Lower leg skin (tissue), 4 donors: ENCODE results near the gene LYSMD3. TPM values are rescaled to one million over a fixed set of nuclear protein-coding genes. Genes with fewer than 3 reads are reported as not detected.

Experiments used
- DNase-seq, 2 donors: peaks; one replicate each; pipeline ENCODE4 v3.0.0-alpha.2; 2019; ENCODE audit warnings: low spot score in 2 of 2
- H3K4me3 ChIP-seq: fragments of 200-600 bp; sonication (generic); 2 replicates; pipeline ENCODE4 v1.5.1; 2017; ENCODE audit warnings: mild to moderate bottlenecking, low read depth; ENCODE audit not compliant: poor library complexity, severe bottlenecking
- POLR2A ChIP-seq, 2 donors: fragments of 450-650 bp; IDR thresholded peaks; one replicate each; pipeline ENCODE4 v1.6.1; 2016 to 2017; ENCODE audit warnings: antibody characterized with exemption in 2 of 2, mild to moderate bottlenecking in 1 of 2, moderate library complexity in 1 of 2
- WGBS, 2 donors: methylation state at CpG; one replicate each; pipeline ENCODE4 v1.1.5; 2018; 5-methylcytosine and 5-hydroxymethylcytosine counted together
- intact Hi-C: fragments of 100-400 bp; cut with DNase I; formaldehyde crosslinking; loops from one replicate; pipeline ENCODE4 v1.15.0; 2023; ENCODE audit warnings: low total_unique reads
- total RNA-seq, 4 donors: library from RNA; depleted of rRNA; stranded (reverse); fragments of >200 nt; gene quantifications; one replicate each; pipeline ENCODE4 v1.1.0, GENCODE V29; 2016
- TF ChIP-seq, protein P1 (sequence below), 3 donors: fragments of 450-650 bp; IDR thresholded peaks; one replicate each; pipeline ENCODE4 v1.5.1; 2016; ENCODE audit warnings: antibody characterized with exemption in 3 of 3, mild to moderate bottlenecking in 3 of 3, moderate library complexity in 2 of 3

Gene LYSMD3
- total RNA-seq, 4 donors from 2014 or later, result 5.4 to 10.1 (median 7.4) TPM

DNA sequence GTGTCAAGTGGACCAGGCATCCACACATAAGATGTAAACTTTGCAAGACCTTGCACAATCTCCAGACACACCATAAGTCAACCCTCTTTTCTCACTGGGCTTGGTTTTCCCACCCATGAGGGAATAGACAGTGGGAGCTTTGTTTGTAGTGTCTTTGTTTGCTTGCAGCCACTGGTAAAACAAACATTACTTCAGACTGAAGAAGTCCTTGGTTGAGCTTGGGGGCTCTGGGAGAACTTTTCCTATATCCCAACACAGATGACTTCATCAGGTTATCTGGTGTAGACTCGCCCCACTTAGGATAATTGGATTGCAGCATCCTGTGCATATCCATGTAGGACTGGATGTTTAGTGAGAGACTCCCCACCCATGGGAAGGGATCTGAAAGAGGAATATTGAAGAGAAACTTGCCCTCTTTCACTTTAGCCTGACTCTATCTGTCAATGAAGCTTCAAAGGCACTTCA, 17.7 kb upstream of the LYSMD3 start:
- no peak for DNase-seq
- intact Hi-C loops, result no loop called here
- WGBS, 2 donors, result 67 to 74% methylated on average over 1 of the region's 1 CpG
- no peak overlapping the region for H3K4me3 ChIP-seq
- TF ChIP-seq, protein P1, sequence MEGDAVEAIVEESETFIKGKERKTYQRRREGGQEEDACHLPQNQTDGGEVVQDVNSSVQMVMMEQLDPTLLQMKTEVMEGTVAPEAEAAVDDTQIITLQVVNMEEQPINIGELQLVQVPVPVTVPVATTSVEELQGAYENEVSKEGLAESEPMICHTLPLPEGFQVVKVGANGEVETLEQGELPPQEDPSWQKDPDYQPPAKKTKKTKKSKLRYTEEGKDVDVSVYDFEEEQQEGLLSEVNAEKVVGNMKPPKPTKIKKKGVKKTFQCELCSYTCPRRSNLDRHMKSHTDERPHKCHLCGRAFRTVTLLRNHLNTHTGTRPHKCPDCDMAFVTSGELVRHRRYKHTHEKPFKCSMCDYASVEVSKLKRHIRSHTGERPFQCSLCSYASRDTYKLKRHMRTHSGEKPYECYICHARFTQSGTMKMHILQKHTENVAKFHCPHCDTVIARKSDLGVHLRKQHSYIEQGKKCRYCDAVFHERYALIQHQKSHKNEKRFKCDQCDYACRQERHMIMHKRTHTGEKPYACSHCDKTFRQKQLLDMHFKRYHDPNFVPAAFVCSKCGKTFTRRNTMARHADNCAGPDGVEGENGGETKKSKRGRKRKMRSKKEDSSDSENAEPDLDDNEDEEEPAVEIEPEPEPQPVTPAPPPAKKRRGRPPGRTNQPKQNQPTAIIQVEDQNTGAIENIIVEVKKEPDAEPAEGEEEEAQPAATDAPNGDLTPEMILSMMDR (IDR thresholded peaks at IDR 0.05), result no peak
- no peak for TF ChIP-seq POLR2A (IDR thresholded peaks at IDR 0.05)

DNA sequence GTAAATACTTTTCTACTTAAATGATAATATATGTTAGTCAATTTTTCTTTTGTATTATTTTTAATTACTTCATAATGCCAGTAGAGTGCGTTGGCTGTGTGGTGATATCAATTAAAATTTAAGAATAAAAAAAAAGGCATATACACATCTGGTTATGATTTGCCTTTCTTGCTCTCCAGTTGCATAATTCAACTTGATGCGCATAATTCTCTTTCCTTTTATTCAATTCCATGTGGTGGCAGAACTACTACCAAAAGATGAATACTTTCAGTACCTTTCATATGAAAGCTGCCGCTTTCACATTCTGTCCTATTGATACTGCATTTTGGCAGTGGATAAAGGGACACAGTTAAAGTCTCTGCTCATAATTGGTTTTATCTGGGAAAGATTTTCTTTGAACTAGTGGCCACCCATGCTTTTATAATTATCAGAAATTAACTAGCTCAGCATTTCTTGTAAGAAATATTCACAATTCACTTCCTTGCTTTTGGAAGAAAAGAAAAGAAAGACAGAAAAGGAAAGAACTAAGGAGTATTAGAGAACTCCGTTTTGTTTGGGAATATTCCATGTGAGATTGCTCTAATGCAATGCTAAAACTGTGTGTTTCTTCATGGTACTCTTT, 16.9 kb upstream of the LYSMD3 start:
- 49 to 60% methylated on average over 4 of the region's 4 CpGs for WGBS, 2 donors
- H3K4me3 ChIP-seq, result no peak overlapping the region
- no peak for TF ChIP-seq POLR2A (IDR thresholded peaks at IDR 0.05)
- intact Hi-C loops, result no loop called here
- no peak for DNase-seq

DNA sequence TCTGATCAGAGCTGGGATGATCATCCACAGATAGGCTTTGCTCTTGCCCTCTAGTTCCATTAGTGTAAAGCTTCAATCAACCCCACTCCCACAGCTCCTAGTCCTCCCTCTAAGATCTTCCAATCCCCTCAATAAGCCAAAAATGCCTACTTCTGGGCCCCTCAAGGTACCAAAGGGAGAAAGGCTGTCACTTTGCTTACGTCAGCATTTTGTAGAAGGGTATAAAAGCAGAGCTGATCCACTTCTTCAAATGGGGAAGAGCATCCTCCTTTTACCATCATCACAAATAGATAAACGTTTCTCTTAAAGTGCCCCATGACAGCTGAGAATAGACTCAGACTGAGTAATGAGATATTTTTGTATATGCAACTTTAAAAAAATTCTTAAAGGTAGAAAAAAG, 16.1 kb upstream of the LYSMD3 start:
- 74 to 84% methylated on average over 2 of the region's 2 CpGs for WGBS, 2 donors
- TF ChIP-seq, protein P1 (IDR thresholded peaks at IDR 0.05), result no peak
- no peak for TF ChIP-seq POLR2A (IDR thresholded peaks at IDR 0.05)
- DNase-seq, result no peak
- intact Hi-C loops, result no loop called here
- no peak overlapping the region for H3K4me3 ChIP-seq

DNA sequence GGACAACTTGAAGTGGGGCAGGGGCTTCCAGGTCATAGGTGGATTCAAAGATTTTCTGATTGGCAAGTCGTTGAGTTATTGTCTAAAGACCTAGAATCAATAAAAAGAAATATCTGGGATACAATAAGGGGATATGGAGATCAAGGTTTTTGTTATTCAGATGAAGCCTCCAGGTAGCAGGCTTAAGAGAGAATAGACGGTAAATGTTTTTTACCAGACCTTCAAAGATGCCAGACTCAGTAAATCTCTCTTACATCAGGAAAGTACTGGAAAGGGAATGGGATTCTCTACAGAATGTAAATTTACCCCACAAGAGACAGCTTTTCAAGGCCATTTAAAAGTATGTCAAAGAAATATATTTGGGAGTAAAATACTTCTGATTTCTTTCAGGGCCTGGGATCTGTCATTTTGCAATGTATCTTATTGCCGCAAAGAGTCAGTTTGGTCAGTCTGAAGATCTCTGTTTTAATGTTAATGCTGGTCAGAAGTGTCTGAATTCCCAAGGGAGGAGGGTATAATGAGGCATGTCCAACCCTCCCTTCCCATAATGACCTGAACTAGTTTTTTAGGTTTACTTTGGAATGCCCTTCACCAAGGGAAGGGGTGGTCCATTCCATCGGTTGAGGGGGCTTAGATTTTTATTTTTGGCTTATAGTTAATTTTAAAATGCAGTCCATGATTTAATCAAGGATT, 13.6 kb upstream of the LYSMD3 start:
- TF ChIP-seq POLR2A (IDR thresholded peaks at IDR 0.05), result no peak
- TF ChIP-seq, protein P1 (IDR thresholded peaks at IDR 0.05), result no peak
- WGBS, 2 donors, result 75 to 80% methylated on average over 4 of the region's 4 CpGs
- intact Hi-C loops, result no loop called here
- no peak overlapping the region for H3K4me3 ChIP-seq
- DNase-seq, result no peak

DNA sequence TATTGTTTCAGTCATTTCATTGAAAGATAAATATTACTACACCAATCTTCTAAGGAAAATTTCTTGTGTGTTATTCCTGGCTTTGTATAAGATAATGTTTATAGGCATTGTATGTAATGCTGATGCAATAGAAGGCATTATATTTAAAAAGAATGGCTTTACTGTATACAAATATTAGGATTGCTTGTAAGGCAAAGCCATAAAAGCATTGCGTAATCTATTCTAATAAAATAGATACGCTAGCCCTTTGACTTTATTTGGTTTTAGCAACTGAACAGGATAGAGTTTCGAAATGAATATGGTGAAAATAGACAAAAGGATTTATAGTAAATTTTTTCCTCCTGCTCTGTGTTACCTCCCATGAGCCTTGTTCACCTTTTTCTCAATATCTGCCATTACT, 5.5 kb upstream of the LYSMD3 start:
- 84 to 86% methylated on average over 3 of the region's 3 CpGs for WGBS, 2 donors

DNA sequence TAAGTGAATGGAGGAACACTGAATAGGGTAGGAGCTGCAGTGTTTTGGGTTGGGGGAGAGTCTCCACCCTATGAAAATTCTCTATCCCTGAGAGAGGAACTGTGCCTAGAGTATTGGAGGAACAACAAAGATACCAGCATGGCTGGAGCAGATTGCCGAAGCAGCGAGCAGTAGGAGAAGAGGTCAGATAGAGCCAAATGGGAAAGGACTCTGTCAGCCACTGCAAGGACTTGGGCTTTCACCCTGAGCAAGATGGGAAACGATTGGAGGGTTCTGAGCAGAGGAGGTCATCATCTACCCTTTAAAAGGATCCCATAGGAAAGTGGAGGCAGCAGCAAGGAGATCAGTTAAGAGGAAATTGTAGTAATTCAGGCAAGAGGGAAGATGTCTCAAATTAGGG, 4.4 kb upstream of the LYSMD3 start:
- intact Hi-C loops, result loop anchor here (10.0 kb wide), 1 partner anchor 99 kb away; no protein-coding TSS in a partner anchor
- TF ChIP-seq POLR2A (IDR thresholded peaks at IDR 0.05), result no peak
- TF ChIP-seq, protein P1 (IDR thresholded peaks at IDR 0.05), result no peak
- WGBS, 2 donors, result 70 to 78% methylated on average over 3 of the region's 3 CpGs
- no peak for DNase-seq
- no peak overlapping the region for H3K4me3 ChIP-seq

More for the DNA sequence above, 5.5 kb upstream of the LYSMD3 start:
- DNase-seq, result no peak
- intact Hi-C loops, result loop anchor here (10.0 kb wide), 1 partner anchor 100 kb away; no protein-coding TSS in a partner anchor
- TF ChIP-seq POLR2A (IDR thresholded peaks at IDR 0.05), result no peak
- TF ChIP-seq, protein P1 (IDR thresholded peaks at IDR 0.05), result no peak
- H3K4me3 ChIP-seq, result no peak overlapping the region
